Mesothelial cell of epicardium (in vitro differentiated cells): ENCODE measurements around the gene DNM1. TPM values are rescaled to one million over a fixed set of nuclear protein-coding genes. Genes with fewer than 3 reads are reported as not detected.

Experiments
- DNase-seq, 2 experiments: peaks; one replicate each; pipeline ENCODE4 v3.0.0; 2021; ENCODE audit warnings: low spot score in 2 of 2; ENCODE audit not compliant: unreplicated experiment in 2 of 2
- H3K27ac Mint-ChIP-seq: 2 replicates; pipeline ENCODE4 v1.8.0; 2021; ENCODE audit warnings: mixed read lengths
- H3K27me3 Mint-ChIP-seq: 2 replicates; pipeline ENCODE4 v1.8.0; 2021; ENCODE audit warnings: low read depth, mixed read lengths
- H3K36me3 Mint-ChIP-seq: 2 replicates; pipeline ENCODE4 v1.8.0; 2021; ENCODE audit warnings: mixed read lengths
- H3K4me1 Mint-ChIP-seq: 2 replicates; pipeline ENCODE4 v1.8.0; 2021; ENCODE audit warnings: mixed read lengths
- H3K4me3 Mint-ChIP-seq: 2 replicates; pipeline ENCODE4 v1.8.0; 2021; ENCODE audit warnings: mild to moderate bottlenecking, moderate library complexity, mixed read lengths
- H3K9me3 Mint-ChIP-seq: 2 replicates; pipeline ENCODE4 v1.8.0; 2021; ENCODE audit warnings: mixed read lengths
- CTCF ChIP-seq: fragments of 200-600 bp; sonication (generic); IDR thresholded peaks from one replicate; pipeline ENCODE4 v1.5.0; 2021; ENCODE audit warnings: antibody characterized with exemption; ENCODE audit not compliant: unreplicated experiment
- total RNA-seq: library from RNA; stranded (reverse); gene quantifications from 3 replicates; pipeline ENCODE4 v1.2.1, GENCODE V29; 2021

DNM1 gene
- total RNA-seq, 1 donor from 2014 or later: 98.6 TPM

GRCh38 chr9:128282500-128282899, 79.3 kb downstream of the DNM1 start:
- DNase-seq: no peak
- Mint-ChIP-seq H3K4me1 (peaks cover 22% of the 10 kb centered on the region), H3K27me3 (no peaks in the 10 kb centered on the region), H3K36me3 (peaks cover 6% of the 10 kb centered on the region), H3K9me3 (no peaks in the 10 kb centered on the region), H3K4me3 (no peak overlapping the region), H3K27ac (no peak overlapping the region)
- no peak for TF ChIP-seq CTCF

GRCh38 chr9:128285033-128285784, 82.0 kb downstream of the DNM1 start:
- no peak for TF ChIP-seq CTCF
- Mint-ChIP-seq H3K27me3 (no peaks in the 10 kb centered on the region), H3K36me3 (peaks cover 15% of the 10 kb centered on the region), H3K4me1 (peaks cover 2% of the 10 kb centered on the region), H3K27ac (no peak overlapping the region), H3K4me3 (no peak overlapping the region), H3K9me3 (no peaks in the 10 kb centered on the region)
- no peak for DNase-seq

- Mint-ChIP-seq H3K4me1 (no peaks in the 10 kb centered on the region), H3K27ac (no peak overlapping the region), H3K36me3 (peaks cover 13% of the 10 kb centered on the region), H3K4me3 (no peak overlapping the region), H3K9me3 (no peaks in the 10 kb centered on the region), H3K27me3 (no peaks in the 10 kb centered on the region)
- DNase-seq: no peak
- no peak for TF ChIP-seq CTCF
These were observed 83.3 kb downstream of the DNM1 start for GRCh38 chr9:128286440-128286839.

- no peaks in the 10 kb centered on the region for H3K27me3 Mint-ChIP-seq
- peaks cover 15% of the 10 kb centered on the region for H3K36me3 Mint-ChIP-seq
- H3K4me1 Mint-ChIP-seq: no peaks in the 10 kb centered on the region
- no peak overlapping the region for H3K4me3 Mint-ChIP-seq
- no peak for DNase-seq
- no peak for TF ChIP-seq CTCF
- H3K27ac Mint-ChIP-seq: no peak overlapping the region
- H3K9me3 Mint-ChIP-seq: no peaks in the 10 kb centered on the region
These were observed 85.3 kb downstream of the DNM1 start for GRCh38 chr9:128288273-128289004.

- TF ChIP-seq CTCF: no peak
- no peaks in the 10 kb centered on the region for H3K27me3 Mint-ChIP-seq
- H3K4me3 Mint-ChIP-seq: no peak overlapping the region
- no peaks in the 10 kb centered on the region for H3K9me3 Mint-ChIP-seq
- H3K36me3 Mint-ChIP-seq: peaks cover 13% of the 10 kb centered on the region
- no peak for DNase-seq
- no peak overlapping the region for H3K27ac Mint-ChIP-seq
- peaks cover 1% of the 10 kb centered on the region for H3K4me1 Mint-ChIP-seq
These were observed 88.8 kb downstream of the DNM1 start for GRCh38 chr9:128292009-128292408.
